Central memory CD8-positive, alpha-beta T cell (primary cell): ENCODE results near the gene SLC2A4.

Experiments
- ATAC-seq: fragments of 150-1000 bp; cut with Tn5 transposase; replicated peaks from 2 replicates; pipeline ENCODE4 v1.10.0; 2022; ENCODE audit warnings: mild to moderate bottlenecking, moderate FRiP score, moderate number of reproducible peaks; ENCODE audit not compliant: poor library complexity, severe bottlenecking; ENCODE audit errors: extremely low read depth
- DNase-seq, 2 donors: peaks; one replicate each; pipeline ENCODE4 v3.0.0; 2021; ENCODE audit warnings: low spot score in 2 of 2
- H3K27ac Mint-ChIP-seq: one replicate; pipeline ENCODE4 v1.8.0; 2022; ENCODE audit warnings: low read depth, mild to moderate bottlenecking, moderate library complexity, mixed read lengths
- H3K27me3 Mint-ChIP-seq: one replicate; pipeline ENCODE4 v1.8.0; 2022; ENCODE audit warnings: mixed read lengths
- H3K36me3 Mint-ChIP-seq: one replicate; pipeline ENCODE4 v1.8.0; 2022; ENCODE audit warnings: mild to moderate bottlenecking, moderate library complexity, mixed read lengths; ENCODE audit not compliant: insufficient read depth
- H3K4me1 Mint-ChIP-seq: one replicate; pipeline ENCODE4 v1.8.0; 2022; ENCODE audit warnings: mixed read lengths
- H3K4me3 Mint-ChIP-seq: one replicate; pipeline ENCODE4 v1.8.0; 2022; ENCODE audit warnings: mild to moderate bottlenecking, moderate library complexity, mixed read lengths
- H3K9me3 Mint-ChIP-seq: one replicate; pipeline ENCODE4 v1.8.0; 2022; ENCODE audit warnings: mixed read lengths

Gene SLC2A4

GRCh38 chr17:7306911-7307685 lies 25.6 kb downstream of the SLC2A4 start, which contains the start of gene EIF5A:
Gene EIF5A, plus strand, starts transcription at chr17:7307628. Its CDS starts 2,008 bp downstream, at chr17:7309636.
- H3K4me1 Mint-ChIP-seq = peaks cover 34% of the 10 kb centered on the region
- peaks cover 46% of the 10 kb centered on the region for H3K36me3 Mint-ChIP-seq
- DNase-seq = peak; percentile 99
- peak within 1 kb of the TSS; percentile 79 for H3K4me3 Mint-ChIP-seq
- peak within 1 kb of the TSS; percentile 95 for H3K27ac Mint-ChIP-seq
- H3K27me3 Mint-ChIP-seq = no peaks in the 10 kb centered on the region
- no peaks in the 10 kb centered on the region for H3K9me3 Mint-ChIP-seq
- ATAC-seq = peak; percentile 65

GRCh38 chr17:7307686-7308624 lies 26.4 kb downstream of the SLC2A4 start:
- H3K27ac Mint-ChIP-seq = peak overlapping the region; percentile 95
- peaks cover 54% of the 10 kb centered on the region for H3K36me3 Mint-ChIP-seq
- peaks cover 40% of the 10 kb centered on the region for H3K4me1 Mint-ChIP-seq
- peak in 1 of 2 donors; percentile 49 for DNase-seq
- peak; percentile 7 for ATAC-seq
- no peaks in the 10 kb centered on the region for H3K9me3 Mint-ChIP-seq
- no peaks in the 10 kb centered on the region for H3K27me3 Mint-ChIP-seq
- H3K4me3 Mint-ChIP-seq = peak overlapping the region; percentile 79

GRCh38 chr17:7308625-7309433 lies 27.3 kb downstream of the SLC2A4 start:
- Mint-ChIP-seq H3K4me1 (peaks cover 49% of the 10 kb centered on the region), H3K9me3 (no peaks in the 10 kb centered on the region), H3K4me3 (peak overlapping the region; percentile 79), H3K36me3 (peaks cover 63% of the 10 kb centered on the region), H3K27me3 (no peaks in the 10 kb centered on the region), H3K27ac (peak overlapping the region; percentile 95)
- DNase-seq = peak; percentile 67 to 89
- ATAC-seq = peak; percentile 40

GRCh38 chr17:7309628-7310027 lies 28.1 kb downstream of the SLC2A4 start:
- ATAC-seq = no peak
- no peaks in the 10 kb centered on the region for H3K27me3 Mint-ChIP-seq
- no peaks in the 10 kb centered on the region for H3K9me3 Mint-ChIP-seq
- H3K36me3 Mint-ChIP-seq = peaks cover 70% of the 10 kb centered on the region
- DNase-seq = no peak
- peak overlapping the region; percentile 79 for H3K4me3 Mint-ChIP-seq
- H3K4me1 Mint-ChIP-seq = peaks cover 57% of the 10 kb centered on the region
- H3K27ac Mint-ChIP-seq = peak overlapping the region; percentile 95

- ATAC-seq (no peak), DNase-seq (no peak)
- Mint-ChIP-seq H3K36me3 (peaks cover 76% of the 10 kb centered on the region), H3K4me1 (peaks cover 69% of the 10 kb centered on the region), H3K4me3 (peak overlapping the region; percentile 79), H3K27ac (peak overlapping the region; percentile 95), H3K27me3 (no peaks in the 10 kb centered on the region), H3K9me3 (no peaks in the 10 kb centered on the region)
Observed at GRCh38 chr17:7311110-7311705, 29.7 kb downstream of the SLC2A4 start.

GRCh38 chr17:7312432-7313087 lies 31.0 kb downstream of the SLC2A4 start:
- Mint-ChIP-seq H3K36me3 (peaks cover 67% of the 10 kb centered on the region), H3K4me3 (peak overlapping the region; percentile 94)
- ATAC-seq = no peak

GRCh38 chr17:7313088-7313889 lies 31.8 kb downstream of the SLC2A4 start:
- peaks cover 73% of the 10 kb centered on the region for H3K4me1 Mint-ChIP-seq
- H3K4me3 Mint-ChIP-seq = peak overlapping the region; percentile 94
- H3K9me3 Mint-ChIP-seq = no peaks in the 10 kb centered on the region
- H3K27me3 Mint-ChIP-seq = no peaks in the 10 kb centered on the region
- peak overlapping the region; percentile 73 for H3K27ac Mint-ChIP-seq
- peaks cover 67% of the 10 kb centered on the region for H3K36me3 Mint-ChIP-seq
- no peak for ATAC-seq
- no peak for DNase-seq

More at GRCh38 chr17:7312432-7313087, 31.0 kb downstream of the SLC2A4 start:
- no peak for DNase-seq
- no peaks in the 10 kb centered on the region for H3K9me3 Mint-ChIP-seq
- no peaks in the 10 kb centered on the region for H3K27me3 Mint-ChIP-seq
- peak overlapping the region; percentile 73 for H3K27ac Mint-ChIP-seq
- H3K4me1 Mint-ChIP-seq = peaks cover 73% of the 10 kb centered on the region

- no peak for DNase-seq
- Mint-ChIP-seq H3K4me1 (peaks cover 67% of the 10 kb centered on the region), H3K27ac (peak overlapping the region; percentile 93)
Observed at GRCh38 chr17:7313890-7314718, 32.6 kb downstream of the SLC2A4 start.

GRCh38 chr17:7314719-7315569 lies 33.4 kb downstream of the SLC2A4 start, which contains the start of gene GPS2:
Gene GPS2, minus strand, starts transcription at chr17:7315360. Its CDS starts 308 bp downstream, at chr17:7315052.
- peak within 1 kb of the TSS; percentile 94 for H3K4me3 Mint-ChIP-seq
- ATAC-seq (peak; percentile 91), DNase-seq (peak; percentile 89 to 90)
- H3K4me1 Mint-ChIP-seq = peaks cover 58% of the 10 kb centered on the region
- H3K27me3 Mint-ChIP-seq = no peaks in the 10 kb centered on the region
- H3K27ac Mint-ChIP-seq = peak within 1 kb of the TSS; percentile 93
- H3K9me3 Mint-ChIP-seq = no peaks in the 10 kb centered on the region
- H3K36me3 Mint-ChIP-seq = peaks cover 54% of the 10 kb centered on the region

More at GRCh38 chr17:7313890-7314718, 32.6 kb downstream of the SLC2A4 start:
- no peak for ATAC-seq
- no peaks in the 10 kb centered on the region for H3K9me3 Mint-ChIP-seq
- H3K27me3 Mint-ChIP-seq = no peaks in the 10 kb centered on the region
- peaks cover 61% of the 10 kb centered on the region for H3K36me3 Mint-ChIP-seq
- peak overlapping the region; percentile 94 for H3K4me3 Mint-ChIP-seq
